Esophagus muscularis mucosa (tissue), 4 donors: Measurements from ENCODE around the gene MYO1C. TPM values are rescaled to one million over a fixed set of nuclear protein-coding genes. Genes with fewer than 3 reads are reported as not detected.
"Not testable (repeated sequence)": the region's sequence is repeated elsewhere in the genome, so short reads cannot be mapped to it uniquely, and the experiment has no call there.

Experiments used
- DNase-seq: peaks from one replicate; pipeline ENCODE4 v3.0.0-alpha.2; 2017; ENCODE audit errors: extremely low spot score
- H3K27ac ChIP-seq, 4 donors: fragments of 200-600 bp; sonication (generic); replicated peaks in 1 of 4; 1 replicate in 3 of 4; 2 replicates in 1 of 4; pipeline ENCODE4 v1.5.1; 2016 to 2019; ENCODE audit warnings: mild to moderate bottlenecking in 1 of 4
- H3K27me3 ChIP-seq, 4 donors: fragments of 200-600 bp; sonication (generic); one replicate each; pipeline versions ENCODE4 v1.5.1 to v1.6.0; 2016 to 2019
- H3K36me3 ChIP-seq, 4 donors: fragments of 200-600 bp; sonication (generic); one replicate each; pipeline ENCODE4 v1.5.1; 2016 to 2019
- H3K4me1 ChIP-seq, 4 donors: fragments of 200-600 bp; sonication (generic); one replicate each; pipeline ENCODE4 v1.5.1; 2016 to 2019
- H3K4me3 ChIP-seq, 4 donors: fragments of 200-600 bp; sonication (generic); 1 replicate in 2 of 4; 2 replicates in 2 of 4; pipeline ENCODE4 v1.5.1; 2016 to 2019; ENCODE audit warnings: mild to moderate bottlenecking in 4 of 4, moderate library complexity in 1 of 4
- H3K9me3 ChIP-seq, 4 donors: fragments of 200-600 bp; sonication (generic); 1 replicate in 3 of 4; 2 replicates in 1 of 4; pipeline ENCODE4 v1.5.1; 2016 to 2019
- CTCF ChIP-seq, 3 experiments: fragments of 200-600 bp in 2 of 3; fragments of 450-650 bp in 1 of 3; sonication (generic) in 2 of 3; IDR thresholded peaks; one replicate each; pipeline ENCODE4 v1.5.1; 2017 to 2019; ENCODE audit warnings: antibody characterized with exemption in 3 of 3, mild to moderate bottlenecking in 2 of 3, moderate library complexity in 1 of 3
- EP300 ChIP-seq: sonication (generic); formaldehyde crosslinking; IDR thresholded peaks from one replicate; pipeline ENCODE4 v1.6.1; 2017; ENCODE audit warnings: antibody characterized with exemption
- POLR2A ChIP-seq: fragments of 450-650 bp; IDR thresholded peaks from one replicate; pipeline ENCODE4 v1.6.1; 2017; ENCODE audit warnings: antibody characterized with exemption, moderate library complexity, mild to moderate bottlenecking, low read depth
- POLR2AphosphoS5 ChIP-seq, 2 donors: sonication (generic); formaldehyde crosslinking; IDR thresholded peaks; one replicate each; pipeline ENCODE4 v1.6.1; 2017; ENCODE audit warnings: antibody characterized with exemption in 2 of 2
- WGBS: methylation state at CpG from one replicate; pipeline ENCODE4 v1.1.5; 2018; 5-methylcytosine and 5-hydroxymethylcytosine counted together
- intact Hi-C: fragments of 100-400 bp; cut with DNase I; formaldehyde crosslinking; loops from one replicate; pipeline ENCODE4 v1.15.1; 2023
- total RNA-seq, 4 donors: library from RNA; depleted of rRNA; stranded (reverse); fragments of >200 nt; gene quantifications; one replicate each; pipeline versions ENCODE4 v1.1.0 to v1.2.1, GENCODE V29; 2016

MYO1C gene
- total RNA-seq, 4 donors from 2014 or later: 248 to 444 (median 347) TPM

- WGBS: 75% methylated on average over 7 of the region's 7 CpGs
- H3K9me3 ChIP-seq: no peaks in the 10 kb centered on the region
- no peak for DNase-seq
- intact Hi-C loops: no loop called here
- H3K4me3 ChIP-seq: no peak overlapping the region
- no peak overlapping the region for H3K27ac ChIP-seq
- no peak for TF ChIP-seq POLR2AphosphoS5 (IDR thresholded peaks at IDR 0.05)
- no peak for TF ChIP-seq CTCF (IDR thresholded peaks at IDR 0.05)
- no peak for TF ChIP-seq EP300
- no peak for TF ChIP-seq POLR2A
- H3K36me3 ChIP-seq: peaks cover 42 to 97% (median 77%) of the 10 kb centered on the region in 4 donors
- H3K4me1 ChIP-seq: peaks cover 53 to 69% (median 59%) of the 10 kb centered on the region in 4 donors
- no peaks in the 10 kb centered on the region for H3K27me3 ChIP-seq
Measured at GRCh38 chr17:1509290-1509881, 16.9 kb upstream of the MYO1C start.

- peaks cover 41 to 97% (median 78%) of the 10 kb centered on the region in 4 donors for H3K36me3 ChIP-seq
- H3K27ac ChIP-seq, H3K4me3 ChIP-seq, DNase-seq, H3K27me3 ChIP-seq, H3K9me3 ChIP-seq, intact Hi-C loops: not testable (repeated sequence)
- H3K4me1 ChIP-seq: peaks cover 46 to 65% (median 52%) of the 10 kb centered on the region in 4 donors
- WGBS: 89% methylated on average over 17 of the region's 25 CpGs
Measured at GRCh38 chr17:1508709-1509108, 16.2 kb upstream of the MYO1C start.

- Histone ChIP-seq H3K9me3 (no peaks in the 10 kb centered on the region), H3K4me1 (peaks cover 27 to 46% (median 33%) of the 10 kb centered on the region in 4 donors), H3K4me3 (no peak overlapping the region), H3K27ac (no peak overlapping the region), H3K27me3 (no peaks in the 10 kb centered on the region), H3K36me3 (peaks cover 29 to 93% (median 81%) of the 10 kb centered on the region in 4 donors)
- no peak for DNase-seq
- 92% methylated on average over 13 of the region's 13 CpGs for WGBS
- TF ChIP-seq EP300 (no peak), CTCF (IDR thresholded peaks at IDR 0.05) (no peak), POLR2A (no peak), POLR2AphosphoS5 (IDR thresholded peaks at IDR 0.05) (no peak)
- intact Hi-C loops: no loop called here
Measured at GRCh38 chr17:1506649-1507267, 14.3 kb upstream of the MYO1C start.

- no peaks in the 10 kb centered on the region for H3K9me3 ChIP-seq
- H3K36me3 ChIP-seq: peaks cover 29 to 92% (median 81%) of the 10 kb centered on the region in 4 donors
- DNase-seq: no peak
- intact Hi-C loops: no loop called here
- 90% methylated on average over 5 of the region's 5 CpGs for WGBS
- H3K27ac ChIP-seq: no peak overlapping the region
- no peak overlapping the region for H3K4me3 ChIP-seq
- H3K27me3 ChIP-seq: no peaks in the 10 kb centered on the region
- H3K4me1 ChIP-seq: peaks cover 15 to 34% (median 21%) of the 10 kb centered on the region in 4 donors
- TF ChIP-seq POLR2A: no peak
- no peak for TF ChIP-seq CTCF (IDR thresholded peaks at IDR 0.05)
- no peak for TF ChIP-seq POLR2AphosphoS5 (IDR thresholded peaks at IDR 0.05)
- TF ChIP-seq EP300: no peak
Measured at GRCh38 chr17:1505586-1505985, 13.1 kb upstream of the MYO1C start.

GRCh38 chr17:1504866-1505265 is 12.4 kb upstream of the MYO1C start:
- peaks cover 27 to 88% (median 80%) of the 10 kb centered on the region in 4 donors for H3K36me3 ChIP-seq

More at GRCh38 chr17:1504866-1505265, 12.4 kb upstream of the MYO1C start:
- Histone ChIP-seq H3K4me1 (peaks cover 8 to 27% (median 15%) of the 10 kb centered on the region in 4 donors), H3K27me3 (no peaks in the 10 kb centered on the region), H3K27ac (no peak overlapping the region), H3K4me3 (no peak overlapping the region), H3K9me3 (no peaks in the 10 kb centered on the region)
- intact Hi-C loops: no loop called here
- DNase-seq: no peak
- WGBS: 89% methylated on average over 3 of the region's 3 CpGs
- no peak for TF ChIP-seq EP300
